Neuronal stem cell (in vitro differentiated cells): ENCODE results near the gene SPDYE18. TPM values are rescaled to one million over a fixed set of nuclear protein-coding genes. Genes with fewer than 3 reads are reported as not detected.
"Not testable (repeated sequence)": the region's sequence is repeated elsewhere in the genome, so short reads cannot be mapped to it uniquely, and the experiment has no call there.

Source experiments
- DNase-seq: peaks from one replicate; pipeline ENCODE4 v3.0.0-alpha.2; 2013; ENCODE audit warnings: low spot score
- H2AFZ ChIP-seq: one replicate; pipeline ENCODE4 v1.6.1; 2013; ENCODE audit warnings: mild to moderate bottlenecking, low read length, inconsistent platforms
- H2AK5ac ChIP-seq: 2 replicates; pipeline ENCODE4 v1.6.1; 2013; ENCODE audit warnings: low read depth, mild to moderate bottlenecking, inconsistent platforms, low read length, moderate library complexity, mixed read lengths
- H2BK120ac ChIP-seq: 2 replicates; pipeline ENCODE4 v1.6.1; 2013; ENCODE audit warnings: low read depth, mild to moderate bottlenecking, inconsistent platforms, low read length, moderate library complexity, mixed read lengths
- H2BK12ac ChIP-seq: one replicate; pipeline ENCODE4 v1.6.1; 2013; ENCODE audit warnings: low read length, inconsistent platforms
- H2BK15ac ChIP-seq: 2 replicates; pipeline ENCODE4 v1.6.1; 2013; ENCODE audit warnings: mild to moderate bottlenecking, low read length, inconsistent platforms, mixed read lengths
- H2BK5ac ChIP-seq: one replicate; pipeline ENCODE4 v1.6.1; 2013; ENCODE audit warnings: inconsistent platforms, mild to moderate bottlenecking, low read length, moderate library complexity
- H3K14ac ChIP-seq: one replicate; pipeline ENCODE4 v1.6.1; 2013; ENCODE audit warnings: low read length, inconsistent platforms
- H3K18ac ChIP-seq: 2 replicates; pipeline ENCODE4 v1.6.1; 2013; ENCODE audit warnings: low read length, inconsistent platforms
- H3K23ac ChIP-seq: 2 replicates; pipeline ENCODE4 v1.6.1; 2013; ENCODE audit warnings: low read depth, mild to moderate bottlenecking, mixed read lengths, low read length, inconsistent platforms; ENCODE audit not compliant: poor library complexity
- H3K27ac ChIP-seq: replicated peaks from 3 replicates; pipeline ENCODE4 v1.5.1; 2013; ENCODE audit warnings: low read length, inconsistent platforms
- H3K27me3 ChIP-seq, 3 experiments: 2 replicates each; pipeline ENCODE4 v1.6.1; 2013; ENCODE audit warnings: low read length in 3 of 3, mild to moderate bottlenecking in 2 of 3, inconsistent platforms in 1 of 3, low read depth in 1 of 3, mixed read lengths in 1 of 3, moderate library complexity in 1 of 3; ENCODE audit not compliant: control insufficient read depth in 3 of 3, insufficient read depth in 3 of 3
- H3K36me3 ChIP-seq, 2 donors: replicated peaks in 1 of 2; 2 replicates each; pipeline ENCODE4 v1.6.1; 2013; ENCODE audit warnings: low read length in 2 of 2; ENCODE audit not compliant: control insufficient read depth in 2 of 2, insufficient read depth in 2 of 2
- H3K4ac ChIP-seq: 2 replicates; pipeline ENCODE4 v1.6.1; 2013; ENCODE audit warnings: inconsistent platforms, mild to moderate bottlenecking, low read length, moderate library complexity
- H3K4me1 ChIP-seq, 2 donors: 1 replicate in 1 of 2; 2 replicates in 1 of 2; pipeline ENCODE4 v1.6.1; 2013; ENCODE audit warnings: low read length in 2 of 2, low read depth in 1 of 2; ENCODE audit not compliant: control insufficient read depth in 2 of 2, insufficient read depth in 1 of 2
- H3K4me2 ChIP-seq: one replicate; pipeline ENCODE4 v1.6.1; 2013; ENCODE audit warnings: mild to moderate bottlenecking, low read length, inconsistent platforms; ENCODE audit not compliant: insufficient read depth, poor library complexity, severe bottlenecking
- H3K4me3 ChIP-seq, 2 donors: 2 replicates each; pipeline ENCODE4 v1.5.1; 2013; ENCODE audit warnings: low read length in 2 of 2, mild to moderate bottlenecking in 2 of 2, inconsistent platforms in 1 of 2, moderate library complexity in 1 of 2
- H3K79me1 ChIP-seq: one replicate; pipeline ENCODE4 v1.6.1; 2013; ENCODE audit warnings: low read depth, mild to moderate bottlenecking, inconsistent platforms, low read length, moderate library complexity
- H3K9ac ChIP-seq: one replicate; pipeline ENCODE4 v1.6.1; 2013; ENCODE audit warnings: mild to moderate bottlenecking, low read depth, low read length, inconsistent platforms; ENCODE audit not compliant: poor library complexity
- H3K9me3 ChIP-seq, 2 donors: replicated peaks in 1 of 2; 2 replicates each; pipeline versions ENCODE3 to v1.6.1; 2013; ENCODE audit warnings: low read length in 2 of 2, mild to moderate bottlenecking in 2 of 2, inconsistent platforms in 1 of 2, low read depth in 1 of 2, mixed read lengths in 1 of 2, moderate library complexity in 1 of 2; ENCODE audit not compliant: control insufficient read depth in 2 of 2, insufficient read depth in 1 of 2
- H4K8ac ChIP-seq: one replicate; pipeline ENCODE4 v1.6.1; 2013; ENCODE audit warnings: low read depth, mild to moderate bottlenecking, inconsistent platforms, low read length, moderate library complexity
- H4K91ac ChIP-seq: one replicate; pipeline ENCODE4 v1.6.1; 2013; ENCODE audit warnings: low read length, low read depth, mild to moderate bottlenecking, inconsistent platforms; ENCODE audit not compliant: poor library complexity
- WGBS, 2 donors: extraction: QIAGEN DNeasy Blood & Tissue Kit; methylation state at CpG; one replicate each; pipeline ENCODE4 v1.1.7; 2013; ENCODE audit warnings: missing lambda C conversion rate in 2 of 2, mixed read lengths in 1 of 2; ENCODE audit not compliant: insufficient read length in 2 of 2, insufficient replicate concordance in 1 of 2; ENCODE audit errors: extremely low coverage in 2 of 2; 5-methylcytosine and 5-hydroxymethylcytosine counted together
- small RNA-seq: library from polyadenylated mRNA; stranded (forward); fragments of <200 nt; extraction: miRNeasy Mini kit (QIAGEN cat#:217004); gene quantifications from one replicate; pipeline ENCODE3, GENCODE V24; 2013; ENCODE audit not compliant: insufficient read depth

Gene SPDYE18

GRCh38 chr7:77003241-77003640 is 59.1 kb downstream of the SPDYE18 start:
- not testable (repeated sequence) for H2BK5ac ChIP-seq, H2BK120ac ChIP-seq, H3K9ac ChIP-seq, H3K23ac ChIP-seq, H3K4me1 ChIP-seq, H4K8ac ChIP-seq, H3K14ac ChIP-seq, H3K4me3 ChIP-seq, H3K4me2 ChIP-seq, DNase-seq, H3K18ac ChIP-seq, H2AK5ac ChIP-seq, H4K91ac ChIP-seq, H3K4ac ChIP-seq, H3K27me3 ChIP-seq, H3K36me3 ChIP-seq, H3K9me3 ChIP-seq, H2BK15ac ChIP-seq, H3K79me1 ChIP-seq, H2AFZ ChIP-seq, H2BK12ac ChIP-seq, H3K27ac ChIP-seq
- no CpG with 5 or more reads among the region's 10 CpGs for WGBS, 2 donors

DNA sequence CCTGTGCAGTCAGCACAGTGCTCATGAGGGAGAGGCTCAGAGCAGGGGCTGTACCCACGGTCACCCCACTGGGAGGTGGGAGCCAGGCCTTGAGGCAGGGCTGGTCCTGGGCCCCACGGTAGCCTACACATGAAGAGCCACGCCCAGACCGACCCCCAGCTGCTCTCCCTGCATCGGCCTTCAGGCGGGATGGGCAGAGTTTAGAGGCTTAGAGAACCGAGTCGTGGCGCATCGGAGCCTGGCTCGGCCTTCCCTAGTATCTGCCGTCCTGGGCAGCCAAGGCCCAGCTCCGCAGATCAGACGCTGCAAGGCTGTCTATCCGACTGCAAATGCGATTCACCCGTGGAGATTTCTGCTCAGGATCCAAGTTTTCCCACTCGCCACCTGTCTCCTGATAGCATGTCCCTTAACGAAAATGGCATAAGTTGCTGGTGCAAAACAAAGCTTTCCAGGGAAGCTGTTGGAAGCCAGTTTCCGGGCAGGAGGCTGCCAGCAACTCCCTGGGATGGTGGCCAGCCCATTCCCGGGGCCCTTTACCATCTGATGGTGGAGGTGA is 59.6 kb downstream of the SPDYE18 start:
- H2BK15ac ChIP-seq, H3K9ac ChIP-seq, H3K4me1 ChIP-seq, H3K4me3 ChIP-seq, H3K18ac ChIP-seq, H3K23ac ChIP-seq, H2BK5ac ChIP-seq, H3K4ac ChIP-seq, H3K14ac ChIP-seq, H3K36me3 ChIP-seq, H3K4me2 ChIP-seq, H3K27ac ChIP-seq, H2BK120ac ChIP-seq, H2AFZ ChIP-seq, H2BK12ac ChIP-seq, H3K79me1 ChIP-seq, H3K9me3 ChIP-seq, H3K27me3 ChIP-seq, DNase-seq, H4K91ac ChIP-seq, H2AK5ac ChIP-seq, H4K8ac ChIP-seq: not testable (repeated sequence)
- no CpG with 5 or more reads among the region's 21 CpGs for WGBS, 2 donors

DNA sequence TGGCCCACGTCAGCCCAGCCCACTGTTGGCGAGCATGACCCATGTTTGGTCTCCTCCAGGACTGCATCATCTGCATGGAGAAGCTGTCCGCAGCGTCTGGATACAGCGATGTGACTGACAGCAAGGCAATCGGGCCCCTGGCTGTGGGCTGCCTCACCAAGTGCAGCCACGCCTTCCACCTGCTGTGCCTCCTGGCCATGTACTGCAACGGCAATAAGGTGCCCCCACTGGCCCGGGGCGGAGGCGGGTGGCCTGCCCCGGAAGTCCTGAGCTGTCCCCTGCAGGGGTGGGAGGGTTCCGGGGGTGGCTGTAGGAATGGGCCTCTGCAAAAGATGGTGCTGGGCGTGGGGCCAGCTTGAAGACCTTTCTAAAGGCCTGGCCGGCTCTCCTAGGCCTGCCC is 60.3 kb downstream of the SPDYE18 start:
- H2BK15ac ChIP-seq, H2AFZ ChIP-seq, H3K4me2 ChIP-seq, H4K91ac ChIP-seq, H3K9me3 ChIP-seq, H3K36me3 ChIP-seq, H3K27ac ChIP-seq, H2BK12ac ChIP-seq, H3K4me1 ChIP-seq, H2AK5ac ChIP-seq, H3K23ac ChIP-seq, H2BK120ac ChIP-seq, H4K8ac ChIP-seq, H3K79me1 ChIP-seq, DNase-seq, H3K27me3 ChIP-seq, H2BK5ac ChIP-seq, H3K4ac ChIP-seq, H3K9ac ChIP-seq, H3K4me3 ChIP-seq, H3K18ac ChIP-seq: not testable (repeated sequence)
- WGBS, 2 donors, result no CpG with 5 or more reads among the region's 15 CpGs
- H3K14ac ChIP-seq, result peak overlapping the region; percentile 56

Small RNAs within 50 kb of the gene (small RNA-seq; reads per million reads assigned to genes)
- not detected for gene RF00019
